NB4 (cell line): ENCODE results near the gene EVX1.

ENCODE experiments used
- DNase-seq: peaks from one replicate; pipeline ENCODE4 v3.0.0; 2010; ENCODE audit warnings: low read depth
- H3K4me3 ChIP-seq: one replicate; pipeline ENCODE4 v1.5.1; 2011; ENCODE audit warnings: mild to moderate bottlenecking, low read depth, low read length, moderate library complexity
- MAX ChIP-seq: IDR thresholded peaks from 2 replicates; pipeline ENCODE4 v1.6.1; 2011; ENCODE audit warnings: low read depth, low read length
- MYC ChIP-seq: IDR thresholded peaks from 2 replicates; pipeline ENCODE4 v1.6.1; 2011; ENCODE audit warnings: low read depth, low read length
- POLR2A ChIP-seq: IDR thresholded peaks from 2 replicates; pipeline ENCODE4 v1.6.1; 2011; ENCODE audit warnings: mild to moderate bottlenecking; ENCODE audit not compliant: insufficient read length; ENCODE audit errors: extremely low read depth
- TF ChIP-seq, protein P1 (sequence below): IDR thresholded peaks from one replicate; pipeline ENCODE4 v1.5.1; 2012; ENCODE audit warnings: low read depth, low read length

EVX1 gene

DNA sequence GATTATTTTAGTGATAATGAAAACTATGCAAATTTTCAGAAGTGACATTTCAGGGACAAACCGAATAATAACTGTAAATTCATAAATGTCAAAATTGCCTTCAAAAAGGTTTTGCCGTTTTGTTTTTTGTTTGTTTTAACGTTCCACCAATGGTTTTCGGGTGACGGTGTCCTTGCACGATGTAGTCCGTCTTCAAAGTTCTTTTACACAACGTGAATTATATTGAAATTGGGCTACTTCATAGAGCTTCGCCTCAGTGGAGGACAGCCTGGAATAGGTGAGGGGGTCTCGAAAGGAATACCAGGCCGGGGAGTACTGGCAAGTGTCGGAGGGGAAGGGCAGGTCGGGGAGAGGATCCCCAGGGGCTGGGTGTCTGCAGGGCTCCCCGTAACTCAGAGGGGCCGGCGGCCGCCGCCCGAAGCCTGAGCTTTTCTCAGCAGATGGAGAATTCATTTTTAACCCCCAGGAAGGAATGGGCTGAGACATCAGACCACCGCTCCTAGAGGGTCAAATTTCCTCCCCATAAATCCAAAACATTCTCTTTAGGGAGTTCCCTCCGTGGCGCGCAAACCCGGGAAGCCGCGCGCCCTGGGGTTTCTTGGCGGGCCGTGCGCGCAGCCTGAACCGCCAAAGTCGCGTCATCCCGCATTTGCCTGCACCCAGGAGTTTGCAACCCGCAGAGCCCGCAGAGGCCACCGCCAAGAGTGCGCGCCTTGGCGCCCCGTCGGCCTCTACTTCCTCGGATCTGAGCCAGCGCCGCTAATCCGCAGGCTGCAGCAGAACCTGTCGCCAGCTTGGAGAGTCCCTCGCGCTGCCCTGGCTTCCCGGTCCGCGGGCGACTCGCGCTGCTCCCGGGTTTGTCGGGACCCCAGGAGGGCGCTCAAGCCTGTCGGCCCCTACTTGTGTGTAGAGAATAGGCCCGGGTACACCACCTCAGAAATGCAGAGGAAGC, 17.3 kb upstream of the EVX1 start:
- TF ChIP-seq, protein P1, sequence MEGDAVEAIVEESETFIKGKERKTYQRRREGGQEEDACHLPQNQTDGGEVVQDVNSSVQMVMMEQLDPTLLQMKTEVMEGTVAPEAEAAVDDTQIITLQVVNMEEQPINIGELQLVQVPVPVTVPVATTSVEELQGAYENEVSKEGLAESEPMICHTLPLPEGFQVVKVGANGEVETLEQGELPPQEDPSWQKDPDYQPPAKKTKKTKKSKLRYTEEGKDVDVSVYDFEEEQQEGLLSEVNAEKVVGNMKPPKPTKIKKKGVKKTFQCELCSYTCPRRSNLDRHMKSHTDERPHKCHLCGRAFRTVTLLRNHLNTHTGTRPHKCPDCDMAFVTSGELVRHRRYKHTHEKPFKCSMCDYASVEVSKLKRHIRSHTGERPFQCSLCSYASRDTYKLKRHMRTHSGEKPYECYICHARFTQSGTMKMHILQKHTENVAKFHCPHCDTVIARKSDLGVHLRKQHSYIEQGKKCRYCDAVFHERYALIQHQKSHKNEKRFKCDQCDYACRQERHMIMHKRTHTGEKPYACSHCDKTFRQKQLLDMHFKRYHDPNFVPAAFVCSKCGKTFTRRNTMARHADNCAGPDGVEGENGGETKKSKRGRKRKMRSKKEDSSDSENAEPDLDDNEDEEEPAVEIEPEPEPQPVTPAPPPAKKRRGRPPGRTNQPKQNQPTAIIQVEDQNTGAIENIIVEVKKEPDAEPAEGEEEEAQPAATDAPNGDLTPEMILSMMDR = no peak
- TF ChIP-seq MYC = no peak
- TF ChIP-seq MAX = no peak
- no peak for TF ChIP-seq POLR2A
- H3K4me3 ChIP-seq = no peak overlapping the region
- DNase-seq = no peak

DNA sequence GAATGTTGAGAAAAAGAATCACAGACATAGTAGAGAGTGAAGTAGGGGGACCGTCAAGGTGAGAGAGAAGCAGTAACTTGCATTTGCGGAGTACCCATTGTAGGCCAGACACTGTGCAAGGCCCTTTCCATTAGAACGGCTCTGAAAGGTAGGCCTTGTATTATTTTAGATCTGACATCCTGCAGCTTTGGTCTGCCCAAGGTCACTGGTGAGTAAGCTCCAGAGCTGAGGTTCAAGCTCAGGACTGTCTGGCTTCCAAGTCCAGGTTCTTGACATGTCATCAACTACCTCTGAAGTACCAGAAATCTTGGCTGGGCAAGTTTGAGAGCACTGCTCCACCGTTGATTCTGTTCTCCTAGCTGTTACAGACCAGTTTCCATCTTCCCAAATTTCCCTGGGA, 13.2 kb upstream of the EVX1 start:
- DNase-seq = no peak
- H3K4me3 ChIP-seq = no peak overlapping the region
- no peak for TF ChIP-seq POLR2A
- TF ChIP-seq, protein P1 = no peak
- no peak for TF ChIP-seq MYC
- no peak for TF ChIP-seq MAX

DNA sequence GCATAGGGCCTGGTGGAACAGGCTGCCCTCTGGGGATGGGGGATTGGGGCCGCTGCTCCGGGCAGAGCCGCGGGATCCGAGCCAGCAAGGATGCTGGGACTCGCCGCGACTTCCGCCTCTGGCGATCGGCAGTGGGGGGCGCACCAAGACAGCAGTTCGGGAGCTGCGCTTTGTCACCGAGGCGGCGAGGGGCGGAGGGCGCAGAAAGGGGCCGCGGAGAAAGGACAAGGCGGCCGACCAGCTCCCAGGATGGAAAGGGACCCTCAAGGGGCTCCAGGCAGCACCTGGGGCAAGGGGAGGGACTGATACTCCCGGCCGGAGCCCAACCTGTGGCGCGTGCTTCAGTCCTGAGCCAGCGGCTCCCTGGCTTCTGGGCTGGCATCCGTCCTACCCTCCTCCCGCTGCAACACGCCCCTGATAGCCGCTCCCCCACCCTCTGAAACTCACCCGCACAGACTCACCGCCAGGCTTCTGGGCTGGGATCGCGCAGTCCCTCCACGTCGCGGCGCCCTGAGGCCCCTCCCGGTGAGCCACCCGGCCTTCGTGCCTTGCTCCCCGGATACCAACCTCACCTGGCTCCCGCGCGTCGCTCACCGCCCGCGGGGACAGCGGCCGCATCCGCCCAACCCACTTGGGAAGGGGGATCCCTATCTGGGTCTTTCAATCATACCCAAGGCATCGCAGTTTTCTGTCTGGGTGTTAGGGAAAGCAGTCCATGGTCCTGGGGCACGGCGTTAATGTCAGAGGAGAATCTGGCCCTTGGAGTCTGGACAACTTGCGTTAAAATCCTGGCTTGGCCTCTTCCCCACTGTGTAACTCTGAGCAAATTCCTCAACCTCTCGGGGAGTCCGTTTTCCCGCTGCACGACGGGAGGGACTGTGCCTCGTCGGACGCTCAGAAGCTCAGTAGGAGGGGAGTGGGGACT, 7.0 kb upstream of the EVX1 start:
- no peak for TF ChIP-seq MAX
- TF ChIP-seq, protein P1 = peak; percentile 65
- peak; percentile 84 for DNase-seq
- H3K4me3 ChIP-seq = peak overlapping the region; percentile 40

DNA sequence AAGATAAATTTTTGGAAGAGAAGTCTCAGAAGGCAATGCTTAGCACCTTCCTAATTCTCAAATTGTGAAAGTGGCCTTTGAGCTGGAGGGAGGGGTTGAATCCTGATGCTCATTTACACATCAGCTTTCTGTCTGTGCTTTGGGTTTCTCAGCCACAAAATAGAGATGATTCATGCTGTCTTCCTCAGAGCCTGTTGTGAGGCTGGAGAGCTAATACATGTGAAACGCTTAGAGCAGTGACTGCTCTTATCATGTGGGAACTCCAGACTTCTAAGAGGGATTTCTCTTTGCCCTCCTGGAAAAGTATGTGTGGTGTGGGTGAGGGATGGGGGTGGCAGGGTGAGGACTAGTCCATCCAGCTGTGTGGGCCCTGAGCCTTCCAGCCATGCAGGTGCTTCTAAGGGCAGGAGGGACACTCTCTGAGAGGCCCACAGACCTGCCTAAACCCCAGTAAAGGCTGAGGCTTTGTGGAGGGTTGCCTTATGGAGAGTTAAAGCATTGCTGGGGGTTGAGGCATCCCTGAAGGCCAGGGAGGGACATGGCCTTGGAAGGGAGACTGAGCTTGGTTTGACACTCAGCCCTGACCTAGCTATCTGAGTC, 4.8 kb upstream of the EVX1 start:
- H3K4me3 ChIP-seq = no peak overlapping the region
- TF ChIP-seq POLR2A (no peak), MAX (peak; percentile 53; the same call in 1 of the 2 replicates), MYC (0 out of 2 replicates have a peak, but pooled peaks have one; percentile 29)
- TF ChIP-seq, protein P1 = no peak
- peak; percentile 80 for DNase-seq

DNA sequence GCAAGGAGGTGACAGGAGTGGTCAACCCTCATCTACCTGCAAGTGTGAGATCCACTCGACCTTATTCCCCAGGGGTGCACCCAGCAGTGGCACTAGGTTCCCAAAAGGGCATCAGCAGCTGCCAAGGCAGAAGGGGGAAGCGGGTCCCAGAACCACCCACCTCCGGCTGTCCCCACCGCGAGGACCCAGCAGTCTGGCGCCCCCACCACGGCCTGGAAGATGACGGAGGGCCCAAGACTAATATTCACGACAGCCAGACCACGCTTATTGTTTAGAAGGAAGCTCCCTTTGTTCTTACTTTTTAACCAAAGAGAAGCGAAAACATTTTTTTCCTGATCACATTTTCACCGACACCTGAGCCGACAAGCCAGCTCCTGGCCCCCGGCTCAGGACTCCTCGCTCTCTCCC, 3.6 kb upstream of the EVX1 start:
- no peak overlapping the region for H3K4me3 ChIP-seq
- TF ChIP-seq MYC = no peak
- TF ChIP-seq POLR2A = no peak
- TF ChIP-seq MAX = no peak
- TF ChIP-seq, protein P1 = no peak
- no peak for DNase-seq
